ENCODE data around the gene ZNF200.

GRCh38 chr16:3194792-3195191, 40.2 kb downstream of the ZNF200 start:
- no peak for TF ChIP-seq EZH2 (IDR thresholded peaks at IDR 0.05; ENCODE audit: borderline replicate concordance, insufficient read depth, low read depth, low read length, poor library complexity, severe bottlenecking)
- TF ChIP-seq, protein P1, sequence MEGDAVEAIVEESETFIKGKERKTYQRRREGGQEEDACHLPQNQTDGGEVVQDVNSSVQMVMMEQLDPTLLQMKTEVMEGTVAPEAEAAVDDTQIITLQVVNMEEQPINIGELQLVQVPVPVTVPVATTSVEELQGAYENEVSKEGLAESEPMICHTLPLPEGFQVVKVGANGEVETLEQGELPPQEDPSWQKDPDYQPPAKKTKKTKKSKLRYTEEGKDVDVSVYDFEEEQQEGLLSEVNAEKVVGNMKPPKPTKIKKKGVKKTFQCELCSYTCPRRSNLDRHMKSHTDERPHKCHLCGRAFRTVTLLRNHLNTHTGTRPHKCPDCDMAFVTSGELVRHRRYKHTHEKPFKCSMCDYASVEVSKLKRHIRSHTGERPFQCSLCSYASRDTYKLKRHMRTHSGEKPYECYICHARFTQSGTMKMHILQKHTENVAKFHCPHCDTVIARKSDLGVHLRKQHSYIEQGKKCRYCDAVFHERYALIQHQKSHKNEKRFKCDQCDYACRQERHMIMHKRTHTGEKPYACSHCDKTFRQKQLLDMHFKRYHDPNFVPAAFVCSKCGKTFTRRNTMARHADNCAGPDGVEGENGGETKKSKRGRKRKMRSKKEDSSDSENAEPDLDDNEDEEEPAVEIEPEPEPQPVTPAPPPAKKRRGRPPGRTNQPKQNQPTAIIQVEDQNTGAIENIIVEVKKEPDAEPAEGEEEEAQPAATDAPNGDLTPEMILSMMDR (IDR thresholded peaks at IDR 0.05) = no peak

Data from B cell (primary cell).